GM21390 (cell line): ENCODE measurements around the gene PERP.
"Not testable (repeated sequence)": the region's sequence is repeated elsewhere in the genome, so short reads cannot be mapped to it uniquely, and the experiment has no call there.

Experiments
- ATAC-seq: cut with Tn5 transposase; IDR thresholded peaks from one replicate; pipeline ENCODE4 v1.9.1; 2021; ENCODE audit not compliant: unreplicated experiment

The PERP gene

GRCh38 chr6:138105880-138106664 lies 1.1 kb downstream of the PERP start:
- ATAC-seq, result no peak

- ATAC-seq, result no peak
Observed at GRCh38 chr6:138105446-138105845, 1.8 kb downstream of the PERP start.

- no peak for ATAC-seq
Observed at GRCh38 chr6:138104618-138105213, 2.5 kb downstream of the PERP start.

- ATAC-seq, result no peak
Observed at GRCh38 chr6:138103871-138104270, 3.3 kb downstream of the PERP start.

- ATAC-seq, result no peak
Observed at GRCh38 chr6:138101946-138102731, 5.1 kb downstream of the PERP start.

GRCh38 chr6:138099832-138100231 lies 7.4 kb downstream of the PERP start:
- ATAC-seq, result no peak

GRCh38 chr6:138098306-138098705 lies 8.9 kb downstream of the PERP start:
- ATAC-seq, result no peak

- ATAC-seq, result no peak
Observed at GRCh38 chr6:138094260-138094659, 13.0 kb downstream of the PERP start.

- no peak for ATAC-seq
Observed at GRCh38 chr6:138093632-138094031, 13.6 kb downstream of the PERP start.

GRCh38 chr6:138092686-138093085 lies 14.5 kb downstream of the PERP start:
- ATAC-seq, result no peak

- ATAC-seq, result no peak
Observed at GRCh38 chr6:138089325-138089724, 17.9 kb downstream of the PERP start.

- no peak for ATAC-seq
Observed at GRCh38 chr6:138088326-138088762, 18.9 kb downstream of the PERP start.

- no peak for ATAC-seq
Observed at GRCh38 chr6:138087593-138088325, 19.5 kb downstream of the PERP start.

- ATAC-seq, result no peak
Observed at GRCh38 chr6:138086573-138087196, 20.5 kb downstream of the PERP start.

- no peak for ATAC-seq
Observed at GRCh38 chr6:138085839-138086222, 21.4 kb downstream of the PERP start.

- no peak for ATAC-seq
Observed at GRCh38 chr6:138084904-138085838, 22.0 kb downstream of the PERP start.

- ATAC-seq, result no peak
Observed at GRCh38 chr6:138082232-138082631, 25.0 kb downstream of the PERP start.

- ATAC-seq, result not testable (repeated sequence)
Observed at GRCh38 chr6:138079556-138079955, 27.7 kb downstream of the PERP start.

- no peak for ATAC-seq
Observed at GRCh38 chr6:138078491-138078890, 28.7 kb downstream of the PERP start.

- no peak for ATAC-seq
Observed at GRCh38 chr6:138073264-138073663, 34.0 kb downstream of the PERP start.
